A549 (cell line): ENCODE measurements around the gene FAM219B. TPM values are rescaled to one million over a fixed set of nuclear protein-coding genes. Genes with fewer than 3 reads are reported as not detected.

Experiments used
- ATAC-seq, 2 experiments: fragments of 200-7000 bp in 1 of 2; fragments of >200 bp in 1 of 2; cut with Nextera tagmentation in 1 of 2; cut with Tn5 transposase in 1 of 2; 3 replicates each; pipeline versions ENCODE4 v1.8.0 to v1.9.1; 2018 to 2020; ENCODE audit warnings: mild to moderate bottlenecking in 1 of 2, moderate library complexity in 1 of 2
- CTCF ChIA-PET: fragments of 300-600 bp; sonication (Branson Sonifier 250); formaldehyde crosslinking; extraction: SDS; loops from one replicate; lab custom pipeline; 2021; ENCODE audit warnings: antibody characterized with exemption, inconsistent platforms; lab: Yijun Ruan, JAX
- POLR2A ChIA-PET: fragments of 350-600 bp; formaldehyde crosslinking; extraction: SDS; loops from one replicate; lab custom pipeline; 2021; ENCODE audit warnings: antibody characterized with exemption, inconsistent platforms; lab: Yijun Ruan, JAX
- DNase-seq, 2 experiments: peaks; one replicate each; pipeline versions ENCODE4 v3.0.0 to v3.0.0-alpha.2; 2011 to 2016; ENCODE audit warnings: low read depth in 1 of 2, low spot score in 1 of 2
- FAIRE-seq: peaks from 2 replicates; lab custom pipeline; 2011; peaks lifted over from hg19 to GRCh38; lab: Jason Lieb, UNC
- H3K27ac ChIP-seq, 2 experiments: fragments of >200 bp; sonication (Bioruptor Twin); formaldehyde crosslinking; 3 replicates each; pipeline ENCODE4 v1.5.1; 2016 to 2017
- H3K4me1 ChIP-seq: fragments of >200 bp; sonication (Bioruptor Twin); formaldehyde crosslinking; 3 replicates; pipeline ENCODE4 v1.6.1; 2016
- H3K4me2 ChIP-seq: fragments of >200 bp; sonication (Bioruptor Twin); formaldehyde crosslinking; 3 replicates; pipeline ENCODE4 v1.6.1; 2016
- H3K4me3 ChIP-seq: fragments of >200 bp; sonication (Bioruptor Twin); formaldehyde crosslinking; 3 replicates; pipeline ENCODE4 v1.5.1; 2016
- H3K9me3 ChIP-seq: fragments of >200 bp; sonication (Bioruptor Twin); formaldehyde crosslinking; 3 replicates; pipeline ENCODE4 v1.6.1; 2016
- BHLHE40 ChIP-seq: IDR thresholded peaks from 2 replicates; pipeline ENCODE4 v1.6.1; 2012; ENCODE audit warnings: low read depth, low read length, inconsistent platforms
- CBX8 ChIP-seq: fragments of 200-600 bp; sonication (generic); IDR thresholded peaks from 2 replicates; pipeline ENCODE4 v1.6.1; 2016
- FOSL2 ChIP-seq, 2 experiments: fragments of 450-650 bp in 1 of 2; fragments of >200 bp in 1 of 2; sonication (Bioruptor Twin) in 1 of 2; formaldehyde crosslinking; IDR thresholded peaks; 2 replicates each; pipeline versions ENCODE4 v1.5.0 to v1.6.1; 2016 to 2020; ENCODE audit warnings: mild to moderate bottlenecking in 1 of 2, moderate library complexity in 1 of 2
- HMGXB4 ChIP-seq: fragments of 250-450 bp; sonication (Bioruptor Pico); IDR thresholded peaks from 2 replicates; pipeline ENCODE4 v1.5.0; 2021; ENCODE audit warnings: mild to moderate bottlenecking, moderate library complexity, borderline replicate concordance
- JUN ChIP-seq, 2 experiments: fragments of >200 bp; sonication (Bioruptor Twin); formaldehyde crosslinking; IDR thresholded peaks; 2 replicates in 1 of 2; 3 replicates in 1 of 2; pipeline ENCODE4 v1.6.1; 2016 to 2017
- MAFK ChIP-seq: fragments of 450-650 bp; IDR thresholded peaks from 2 replicates; pipeline ENCODE4 v1.6.1; 2014; ENCODE audit not compliant: partially characterized antibody
- MAX ChIP-seq: IDR thresholded peaks from 2 replicates; pipeline ENCODE4 v1.6.1; 2012
- TP53 ChIP-seq: fragments of 250-450 bp; sonication (Bioruptor Pico); IDR thresholded peaks from 2 replicates; pipeline ENCODE4 v1.5.0; 2021; ENCODE audit warnings: mild to moderate bottlenecking, moderate library complexity
- WGBS: methylation state at CpG from one replicate; pipeline ENCODE4 v1.1.6; 2017; ENCODE audit errors: missing lambda C conversion rate; 5-methylcytosine and 5-hydroxymethylcytosine counted together
- polyA plus RNA-seq, 4 experiments: library from polyadenylated mRNA; depleted of rRNA in 3 of 4; stranded (reverse); fragments of >200 nt; fragmentation: RNase III in 1 of 4; extraction: RNeasy Plus Mini Kit Qiagen cat#74134 plus additional on column Dnase treatment in 1 of 4; gene quantifications; 2 replicates in 3 of 4; 3 replicates in 1 of 4; pipeline ENCODE4 v1.2.3, GENCODE V29; 2011 to 2017
- TF ChIP-seq, protein P1 (sequence below): IDR thresholded peaks from 2 replicates; pipeline ENCODE4 v1.6.1; 2012; ENCODE audit warnings: low read depth, borderline replicate concordance
- TF ChIP-seq, protein P2 (sequence below): fragments of >200 bp; sonication (Bioruptor Twin); formaldehyde crosslinking; IDR thresholded peaks from 2 replicates; pipeline ENCODE4 v1.6.1; 2016

The FAM219B gene
- polyA plus RNA-seq, 2 of the 4 experiments (the other 2 are of a cell fraction), result 36.9 to 46.2 TPM

- POLR2A ChIA-PET, result interaction anchor here (0.6 to 1.1 kb wide), 2 partner anchors 17 to 23 kb away, joined by 3 to 5 read pairs; no protein-coding TSS in a partner anchor
These were observed 22.0 kb downstream of the FAM219B start for GRCh38 chr15:74884428-74885223.

GRCh38 chr15:74882528-74882927 lies 24.1 kb downstream of the FAM219B start:
- Histone ChIP-seq H3K4me1 (0 out of 3 replicates have a peak, but pooled peaks cover 5% of the 10 kb centered on the region), H3K27ac (no peak overlapping the region), H3K4me2 (no peak overlapping the region), H3K9me3 (no peaks in the 10 kb centered on the region), H3K4me3 (no peak overlapping the region)
- ATAC-seq (no peak), DNase-seq (no peak), FAIRE-seq (no peak)
- TF ChIP-seq BHLHE40, result no peak
- TF ChIP-seq, protein P1, sequence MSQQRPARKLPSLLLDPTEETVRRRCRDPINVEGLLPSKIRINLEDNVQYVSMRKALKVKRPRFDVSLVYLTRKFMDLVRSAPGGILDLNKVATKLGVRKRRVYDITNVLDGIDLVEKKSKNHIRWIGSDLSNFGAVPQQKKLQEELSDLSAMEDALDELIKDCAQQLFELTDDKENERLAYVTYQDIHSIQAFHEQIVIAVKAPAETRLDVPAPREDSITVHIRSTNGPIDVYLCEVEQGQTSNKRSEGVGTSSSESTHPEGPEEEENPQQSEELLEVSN, result no peak
- TF ChIP-seq, protein P2, sequence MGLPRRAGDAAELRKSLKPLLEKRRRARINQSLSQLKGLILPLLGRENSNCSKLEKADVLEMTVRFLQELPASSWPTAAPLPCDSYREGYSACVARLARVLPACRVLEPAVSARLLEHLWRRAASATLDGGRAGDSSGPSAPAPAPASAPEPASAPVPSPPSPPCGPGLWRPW, result no peak
- no peak for TF ChIP-seq TP53 (CRISPR knock-in tag)
- WGBS, result 86% methylated on average over 6 of the region's 6 CpGs
- ChIA-PET POLR2A (no interaction called here), CTCF (interaction anchor here (1.1 to 4.8 kb wide), 6 partner anchors 11 to 251 kb away, joined by 3 to 40 read pairs (median 5); no protein-coding TSS in a partner anchor)

More at GRCh38 chr15:74884428-74885223, 22.0 kb downstream of the FAM219B start:
- CTCF ChIA-PET, result interaction anchor here (0.8 to 4.8 kb wide), 4 partner anchors 11 to 40 kb away, joined by 3 to 40 read pairs (median 3); no protein-coding TSS in a partner anchor
- WGBS, result 60% methylated on average over 4 of the region's 4 CpGs
- FAIRE-seq, result no peak
- ATAC-seq, result no peak
- no peak overlapping the region for H3K4me3 ChIP-seq
- 0 out of 3 replicates have a peak, but pooled peaks cover 9% of the 10 kb centered on the region for H3K4me1 ChIP-seq
- H3K4me2 ChIP-seq, result no peak overlapping the region
- H3K9me3 ChIP-seq, result no peaks in the 10 kb centered on the region
- no peak overlapping the region for H3K27ac ChIP-seq
- peak; percentile 81 for TF ChIP-seq MAFK
- TF ChIP-seq HMGXB4 (CRISPR knock-in tag), result no peak
- DNase-seq, result no peak

DNA sequence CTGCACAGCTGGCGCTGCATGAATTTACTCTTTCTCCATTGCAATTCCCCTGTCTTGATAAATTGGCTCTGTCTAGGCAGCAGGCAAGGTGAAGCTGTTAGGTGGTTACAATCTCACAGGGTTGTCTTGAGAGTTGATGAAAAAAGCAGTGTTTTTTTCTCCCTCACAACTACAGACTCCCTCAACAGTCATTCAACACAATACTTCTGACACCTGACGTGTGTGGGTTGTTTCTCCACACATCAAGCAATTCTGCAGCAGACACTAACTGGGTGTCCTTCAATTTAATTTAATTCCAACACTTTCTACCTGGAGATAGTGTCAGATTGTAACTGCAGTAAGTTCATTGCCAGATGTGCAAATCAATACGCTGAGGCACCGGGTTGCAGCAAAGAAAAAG lies 28.4 kb downstream of the FAM219B start:
- Histone ChIP-seq H3K4me1 (no peaks in the 10 kb centered on the region), H3K4me2 (no peak overlapping the region), H3K4me3 (no peak overlapping the region), H3K9me3 (no peaks in the 10 kb centered on the region), H3K27ac (no peak overlapping the region)
- TF ChIP-seq CBX8 (no peak), JUN (IDR thresholded peaks at IDR 0.05) (no peak)
- ChIA-PET POLR2A (no interaction called here), CTCF (interaction anchor here (1.5 to 2.9 kb wide), 2 partner anchors 10 to 24 kb away, joined by 5 to 14 read pairs; no protein-coding TSS in a partner anchor)
- no peak for DNase-seq
- ATAC-seq, result no peak
- FAIRE-seq, result no peak
- 86% methylated on average over 4 of the region's 4 CpGs for WGBS

DNA sequence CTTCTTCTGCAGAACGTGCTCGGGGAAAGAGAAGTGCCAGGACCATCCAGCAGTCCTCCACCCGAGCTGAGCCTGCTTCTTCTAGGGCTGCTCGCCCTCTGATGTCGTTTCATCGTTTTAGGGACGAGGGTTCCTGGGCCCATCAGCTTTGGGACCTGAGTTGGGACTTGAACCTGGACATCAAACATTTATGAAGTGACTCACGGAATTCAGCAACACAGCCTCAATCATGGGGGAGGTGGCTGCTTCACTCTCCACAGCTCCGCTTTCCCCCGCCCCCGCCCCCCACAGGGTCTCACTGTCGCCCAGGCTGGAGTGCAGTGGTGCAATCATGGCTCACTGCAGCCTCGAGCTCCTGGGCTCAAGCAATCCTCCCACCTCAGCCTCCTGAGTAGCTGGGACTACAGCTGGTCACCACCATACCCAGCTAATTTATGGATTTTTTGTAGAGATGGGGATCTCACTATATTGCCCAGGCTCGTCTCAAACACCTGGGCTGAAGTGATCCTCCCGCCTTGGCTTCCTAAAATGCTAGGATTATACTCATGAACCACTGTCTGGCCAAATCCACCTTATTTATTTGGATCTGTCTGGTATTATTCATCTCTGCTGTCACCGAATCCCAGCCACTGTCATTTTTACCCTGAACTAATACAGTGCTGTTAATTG lies 32.8 kb downstream of the FAM219B start:
- 14% methylated on average over 15 of the region's 16 CpGs for WGBS
- ATAC-seq, result peak; percentile 58 to 64
- CTCF ChIA-PET, result interaction anchor here (0.8 to 1.3 kb wide), 6 partner anchors 10 to 102 kb away, joined by 3 to 6 read pairs (median 3); no protein-coding TSS in a partner anchor
- Histone ChIP-seq H3K9me3 (no peaks in the 10 kb centered on the region), H3K4me2 (peak overlapping the region; percentile 87), H3K4me1 (peaks cover 20% of the 10 kb centered on the region; the same call in 2 of the 3 replicates), H3K27ac (peak overlapping the region; percentile 87 to 91), H3K4me3 (peak overlapping the region; percentile 88)
- FAIRE-seq, result no peak
- POLR2A ChIA-PET, result interaction anchor here (0.7 to 2.0 kb wide), 6 partner anchors 8 to 149 kb away, joined by 3 to 7 read pairs (median 4); partner anchors contain the start of genes FAM219B, MPI and PPCDC
- TF ChIP-seq FOSL2 (IDR thresholded peaks at IDR 0.05) (no peak), FOSL2 (CRISPR knock-in tag; IDR thresholded peaks at IDR 0.05) (no peak), MAX (0 out of 2 replicates have a peak, but pooled peaks have one; percentile 28)
- peak; percentile 51 to 65 for DNase-seq
